GM19193 (cell line): ENCODE measurements around the gene HAP1.

Experiments
- POLR2A ChIP-seq: IDR thresholded peaks from 4 replicates; pipeline ENCODE4 v1.6.1; 2011; ENCODE audit not compliant: insufficient read depth, insufficient read length; ENCODE audit errors: extremely low read depth

The HAP1 gene

GRCh38 chr17:41691031-41691777 is 43.2 kb downstream of the HAP1 start:
- peak; percentile 43 for TF ChIP-seq POLR2A

GRCh38 chr17:41690497-41690896 is 43.9 kb downstream of the HAP1 start:
- no peak for TF ChIP-seq POLR2A

- no peak for TF ChIP-seq POLR2A
These were observed 44.7 kb downstream of the HAP1 start for GRCh38 chr17:41689497-41690299.

GRCh38 chr17:41688641-41689496 is 45.6 kb downstream of the HAP1 start, which contains the start of gene EIF1:
Gene EIF1 (plus strand): TSS chr17:41688885. CDS start chr17:41689039, 154 bp downstream.
- TF ChIP-seq POLR2A: peak; percentile 99

- no peak for TF ChIP-seq POLR2A
These were observed 46.4 kb downstream of the HAP1 start for GRCh38 chr17:41687828-41688640.

- no peak for TF ChIP-seq POLR2A
These were observed 48.2 kb downstream of the HAP1 start for GRCh38 chr17:41686281-41686680.

- no peak for TF ChIP-seq POLR2A
These were observed 50.4 kb downstream of the HAP1 start for GRCh38 chr17:41684035-41684434.

- no peak for TF ChIP-seq POLR2A
These were observed 50.9 kb downstream of the HAP1 start for GRCh38 chr17:41683441-41684007.

GRCh38 chr17:41682631-41683030 is 51.8 kb downstream of the HAP1 start:
- no peak for TF ChIP-seq POLR2A

- TF ChIP-seq POLR2A: no peak
These were observed 52.7 kb downstream of the HAP1 start for GRCh38 chr17:41681776-41682175.

GRCh38 chr17:41680426-41681040 is 53.9 kb downstream of the HAP1 start:
- TF ChIP-seq POLR2A: no peak

GRCh38 chr17:41679740-41680425 is 54.6 kb downstream of the HAP1 start:
- TF ChIP-seq POLR2A: no peak

GRCh38 chr17:41678907-41679739 is 55.3 kb downstream of the HAP1 start:
- TF ChIP-seq POLR2A: no peak
